ENCODE data around the gene SLC26A11.

GRCh38 chr17:80225230-80225629, 5.0 kb downstream of the SLC26A11 start:
- no peak for TF ChIP-seq BACH2 (CRISPR knock-in tag; IDR thresholded peaks at IDR 0.05; ENCODE audit: borderline replicate concordance)
- TF ChIP-seq RARB (CRISPR knock-in tag; IDR thresholded peaks at IDR 0.05), result no peak
- TF ChIP-seq ZFP30 (CRISPR knock-in tag; IDR thresholded peaks at IDR 0.05), result no peak
- TF ChIP-seq ARNTL (CRISPR knock-in tag; IDR thresholded peaks at IDR 0.05; ENCODE audit: borderline replicate concordance, low read depth), result no peak
- TF ChIP-seq TOX (CRISPR knock-in tag; IDR thresholded peaks at IDR 0.05; ENCODE audit: borderline replicate concordance), result no peak
- no peak for TF ChIP-seq ZNF70 (CRISPR knock-in tag; IDR thresholded peaks at IDR 0.05)
- no peak for TF ChIP-seq ZC3H10 (CRISPR knock-in tag; IDR thresholded peaks at IDR 0.05)
